COR-L47 (cell line): ENCODE measurements around the gene MCTP1.

Experiments used
- DNase-seq: peaks from one replicate; lab custom pipeline; 2025; lab: John Stamatoyannopoulos, UW

MCTP1 gene

GRCh38 chr5:95075111-95075510 lies 209.8 kb downstream of the MCTP1 start:
- DNase-seq = no peak

- DNase-seq = no peak
Observed at GRCh38 chr5:95072281-95072680, 212.6 kb downstream of the MCTP1 start.

DNA sequence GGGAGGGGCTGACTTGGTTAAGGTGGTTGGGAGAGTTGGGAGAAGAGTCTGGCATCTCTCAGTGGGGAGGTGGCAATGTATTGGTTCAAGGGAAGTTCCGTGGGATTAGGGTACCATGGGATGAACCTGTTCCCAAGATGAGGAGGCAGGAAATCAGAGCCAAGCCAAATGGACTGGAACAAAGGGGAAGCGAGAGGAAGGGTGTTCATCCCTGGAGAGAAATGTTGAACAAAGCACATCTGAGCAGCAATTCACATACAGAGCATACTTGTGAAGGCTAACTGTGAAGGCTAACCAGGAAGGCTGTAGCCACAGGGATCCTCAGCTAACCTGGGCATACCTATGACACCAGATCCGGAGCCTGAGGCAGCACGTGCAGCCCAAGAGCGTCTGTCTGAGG lies 214.0 kb downstream of the MCTP1 start:
- DNase-seq = no peak

DNA sequence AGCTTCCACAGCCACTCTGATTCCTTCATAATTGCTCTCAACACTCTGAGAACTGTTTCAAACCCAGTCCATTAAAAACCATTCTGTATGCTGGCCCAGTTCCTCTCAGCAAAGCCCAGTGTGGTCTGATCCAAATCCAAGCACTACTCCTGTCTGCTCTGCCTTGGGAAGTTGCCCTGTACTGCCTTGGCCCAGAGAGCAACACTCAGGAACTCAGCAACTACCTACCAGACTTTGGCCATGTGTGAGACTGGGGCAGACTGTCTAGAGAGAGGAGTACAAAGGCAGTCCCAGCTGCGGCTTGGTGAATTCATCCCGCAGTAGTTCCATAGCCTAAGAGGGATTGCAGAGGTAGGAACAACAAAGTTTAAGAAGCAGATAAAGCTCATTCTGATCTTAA lies 214.4 kb downstream of the MCTP1 start:
- DNase-seq = no peak

DNA sequence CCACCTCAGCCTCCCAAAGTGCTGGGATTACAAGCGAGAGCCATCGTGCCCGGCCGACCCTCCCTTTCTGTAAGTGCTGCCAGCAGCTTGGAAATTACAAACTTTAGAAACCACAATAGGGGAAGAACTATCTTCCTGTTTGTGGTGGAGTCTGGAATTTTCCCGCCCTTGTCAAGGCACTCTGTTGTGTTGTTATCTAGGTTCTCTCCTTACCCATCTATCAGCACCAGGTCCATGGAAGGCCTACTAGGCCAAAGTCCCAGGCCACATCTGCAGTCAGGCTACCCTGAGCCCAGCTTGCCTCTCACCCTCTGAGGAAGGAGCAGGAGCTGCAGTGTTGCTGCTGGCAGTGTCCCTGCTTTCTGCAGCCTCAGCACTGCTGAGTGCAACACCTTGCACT lies 214.9 kb downstream of the MCTP1 start:
- DNase-seq = no peak

DNA sequence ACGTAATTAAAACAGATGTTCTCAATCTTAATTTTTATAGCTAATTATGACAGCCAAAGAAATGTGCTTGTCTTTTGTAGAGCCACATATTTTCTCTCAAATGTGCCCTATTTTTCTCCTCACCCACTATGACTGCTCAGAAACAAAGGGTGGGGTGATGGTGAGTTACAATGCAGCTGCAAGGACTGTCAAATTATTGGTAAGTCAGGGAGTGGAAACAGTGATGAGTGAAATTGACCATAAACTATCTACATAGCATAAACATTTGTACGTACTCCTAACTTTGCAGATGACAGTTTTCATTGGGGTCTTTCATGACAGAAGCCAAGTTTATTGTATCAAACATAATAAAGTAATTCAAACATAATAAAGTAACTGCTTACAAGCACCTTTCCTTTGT lies 215.9 kb downstream of the MCTP1 start:
- DNase-seq = no peak

DNA sequence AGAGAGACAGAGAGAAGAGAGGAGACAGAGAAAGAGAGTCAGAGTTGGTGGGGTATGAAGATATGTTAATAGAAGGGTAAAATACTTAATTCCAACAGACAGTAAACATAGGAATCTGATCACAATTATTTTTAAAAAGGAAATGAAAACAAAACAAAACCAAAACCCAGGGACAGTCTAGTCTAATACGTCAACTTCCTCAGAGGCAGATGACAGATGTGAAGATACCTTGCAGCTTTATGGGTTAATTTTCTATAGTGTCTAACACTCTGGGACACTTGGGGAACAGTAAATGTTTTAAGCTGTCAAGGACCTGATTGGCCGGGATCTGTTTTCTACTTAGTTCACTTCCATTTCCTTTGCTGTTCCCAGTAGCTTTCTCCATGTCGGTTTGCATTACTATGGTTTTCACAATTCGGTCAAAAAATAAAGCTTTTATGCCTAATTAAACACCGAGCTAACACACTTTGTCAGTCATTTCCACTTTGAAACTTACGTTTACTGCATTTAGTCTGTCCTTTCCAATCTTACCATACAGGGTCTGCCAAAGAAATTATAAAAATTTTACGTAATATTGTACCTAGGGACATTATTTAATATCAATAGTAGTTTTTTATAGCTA lies 216.5 kb downstream of the MCTP1 start:
- no peak for DNase-seq

GRCh38 chr5:95066048-95066447 lies 218.8 kb downstream of the MCTP1 start:
- DNase-seq = no peak

DNA sequence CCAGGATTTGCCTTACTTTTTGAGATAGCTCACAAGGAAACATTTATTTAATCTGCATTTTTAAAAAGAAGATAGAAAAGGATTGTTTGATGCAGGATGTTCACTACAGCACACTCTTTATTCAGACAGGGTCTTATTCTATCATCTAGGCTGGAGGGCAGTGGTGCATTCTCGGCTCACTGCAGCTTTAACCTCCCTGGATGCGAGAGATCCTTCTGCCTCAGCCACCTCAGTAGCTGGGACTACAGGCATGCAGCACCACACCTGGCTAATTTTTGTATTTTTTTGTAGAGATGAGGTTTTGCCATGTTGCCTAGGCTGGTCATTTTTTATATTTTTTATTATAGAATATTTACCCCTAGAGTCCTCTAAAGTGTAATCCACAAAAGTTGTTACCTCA lies 221.4 kb downstream of the MCTP1 start:
- no peak for DNase-seq

DNA sequence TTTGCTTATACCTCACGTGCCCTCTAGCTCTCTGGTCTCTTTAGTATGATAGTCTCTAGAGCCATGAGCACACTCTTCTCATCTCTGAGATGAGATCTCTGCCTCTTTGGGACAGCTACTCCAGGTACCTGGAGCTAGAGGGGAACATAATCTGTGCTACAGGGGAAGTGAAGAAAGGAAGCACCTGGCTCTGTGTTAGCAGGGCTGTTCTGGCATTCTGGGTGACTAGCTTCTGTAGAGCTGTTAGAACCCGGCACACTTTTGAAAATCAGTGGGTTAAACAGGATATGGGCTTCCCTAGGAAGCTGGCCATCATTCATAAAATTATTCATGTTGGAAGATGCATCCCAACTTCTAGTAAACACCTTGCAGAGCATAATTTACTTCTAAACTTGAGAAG lies 224.8 kb downstream of the MCTP1 start:
- DNase-seq = no peak

GRCh38 chr5:95059636-95060035 lies 225.3 kb downstream of the MCTP1 start:
- DNase-seq = no peak

DNA sequence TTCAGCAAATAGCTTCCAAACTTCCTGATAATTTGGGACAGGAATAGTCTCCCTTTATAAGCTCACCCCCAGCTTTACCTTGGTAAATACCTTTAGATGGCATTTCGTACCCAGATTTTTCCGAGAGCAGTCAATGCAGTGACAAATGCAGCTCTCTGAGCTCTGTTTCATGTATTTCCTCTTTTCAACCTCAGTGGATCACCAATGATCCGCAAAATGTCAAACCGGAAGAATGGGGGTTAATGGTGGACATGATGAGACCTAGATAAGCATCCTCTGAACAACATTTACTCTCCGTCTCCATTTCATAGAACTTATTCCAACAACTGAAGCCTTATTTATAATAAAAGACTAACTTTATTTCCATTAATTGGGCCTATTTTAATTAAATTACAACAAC lies 227.3 kb downstream of the MCTP1 start:
- no peak for DNase-seq

DNA sequence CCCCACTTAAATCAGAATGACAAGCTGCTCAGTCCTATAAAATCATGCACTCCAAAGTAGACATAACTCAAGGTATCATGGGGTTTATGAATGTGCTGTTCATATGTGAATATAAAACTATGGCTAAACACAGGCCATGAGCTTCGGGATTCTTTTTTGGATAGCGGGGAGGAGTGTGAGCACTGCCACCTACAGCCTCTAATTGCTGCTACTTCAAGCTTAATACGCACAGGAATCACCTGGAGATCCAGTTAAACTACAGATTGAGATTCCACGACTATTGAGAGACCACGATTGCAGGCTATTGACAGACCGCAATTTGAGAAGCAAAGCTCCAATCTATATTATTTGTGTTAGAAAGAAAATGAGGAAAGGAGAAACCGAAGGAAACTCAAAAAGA lies 231.6 kb downstream of the MCTP1 start:
- DNase-seq = no peak

GRCh38 chr5:95050708-95051107 lies 234.2 kb downstream of the MCTP1 start:
- no peak for DNase-seq

- no peak for DNase-seq
Observed at GRCh38 chr5:95048628-95049027, 236.3 kb downstream of the MCTP1 start.

DNA sequence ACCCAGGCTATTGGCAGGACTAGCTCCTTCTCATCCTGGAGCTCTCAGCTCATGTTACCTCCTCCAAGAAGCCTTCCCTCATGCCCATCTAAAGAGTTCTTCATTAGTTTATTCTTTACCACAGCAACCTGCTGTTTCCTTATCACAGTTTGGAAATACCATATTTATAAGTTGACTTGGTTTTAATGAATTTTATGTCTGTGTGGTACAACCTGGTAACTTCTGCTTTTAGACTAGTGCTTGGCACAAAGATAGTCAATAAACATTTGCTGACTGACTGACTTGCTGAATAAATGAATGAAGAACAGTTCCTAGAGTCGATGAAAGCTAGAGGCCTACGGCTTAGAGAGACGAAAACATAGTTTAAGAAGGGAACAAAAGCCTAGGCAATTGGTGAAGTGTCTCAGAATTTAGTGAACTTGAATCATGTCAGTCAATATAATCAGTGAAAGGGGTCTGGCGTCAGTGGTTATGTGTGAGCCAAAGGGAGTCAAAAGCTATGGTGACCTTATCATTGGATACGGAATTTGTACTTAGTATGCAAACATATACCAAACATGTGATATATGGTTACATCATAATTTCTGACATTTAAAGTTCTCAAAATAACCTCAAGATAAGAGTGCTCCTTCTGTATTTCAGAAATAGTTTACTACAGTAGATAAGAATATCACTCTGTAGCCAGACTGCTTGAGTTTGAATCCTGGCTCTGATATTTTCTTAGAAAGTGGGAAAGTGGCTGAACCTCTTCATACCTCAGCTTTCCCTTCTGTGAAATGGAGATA lies 239.5 kb downstream of the MCTP1 start:
- DNase-seq = no peak

DNA sequence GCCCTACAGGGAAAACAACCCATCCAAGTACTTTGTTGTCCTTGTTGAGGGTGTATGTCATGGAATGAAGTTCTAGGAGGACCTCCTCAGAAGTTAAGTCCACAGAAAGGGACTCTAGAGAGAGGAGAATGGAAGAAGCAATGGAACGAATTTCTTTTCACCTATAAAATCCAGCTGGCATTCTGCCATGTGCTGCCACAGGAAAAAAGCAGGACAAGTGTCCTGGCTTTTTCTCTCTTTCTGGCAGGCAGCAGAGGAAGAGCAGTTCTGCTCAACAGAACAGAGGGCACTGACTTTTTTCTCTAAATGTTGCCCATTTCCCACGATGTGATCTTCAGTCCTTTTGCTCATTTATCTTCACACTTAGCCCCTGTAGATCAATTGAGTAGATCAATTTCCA lies 240.8 kb downstream of the MCTP1 start:
- no peak for DNase-seq

DNA sequence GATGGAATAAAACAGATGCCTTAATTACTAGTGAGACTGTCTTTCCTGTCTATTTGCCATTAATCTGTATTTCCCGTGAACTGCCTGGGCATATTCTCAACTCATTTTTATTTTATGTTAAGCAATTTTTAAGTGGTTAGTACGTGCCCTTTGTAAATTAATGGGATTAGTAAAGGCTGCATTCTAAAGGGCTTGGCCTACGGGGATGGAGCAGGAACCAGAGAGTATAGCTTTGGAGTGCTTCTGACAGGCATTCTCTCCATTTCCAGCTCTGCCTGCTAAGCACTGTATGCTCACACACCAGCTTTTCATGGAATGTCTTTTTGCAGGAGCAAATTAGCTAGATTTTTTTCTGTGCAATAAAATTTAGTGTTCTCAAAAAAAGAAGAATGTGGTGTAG lies 241.2 kb downstream of the MCTP1 start:
- DNase-seq = no peak

DNA sequence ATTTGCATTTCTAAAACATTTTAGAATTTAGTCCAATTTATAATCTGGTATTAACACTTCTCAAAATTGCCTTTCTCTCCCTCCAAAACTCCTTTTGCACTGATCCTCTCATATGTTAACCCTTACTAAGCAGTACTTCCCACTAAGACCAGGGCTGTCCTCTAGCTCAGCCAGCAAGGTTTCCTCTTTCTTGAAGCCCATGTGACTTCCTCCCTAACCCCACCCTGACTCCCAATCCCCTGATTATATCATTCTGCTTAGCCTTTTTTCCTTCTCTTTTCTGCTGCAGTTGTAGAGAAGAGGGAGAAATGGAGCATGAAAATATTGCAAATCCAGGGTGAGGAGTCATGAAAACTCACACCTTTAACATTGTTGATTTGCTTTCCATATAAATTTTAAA lies 241.7 kb downstream of the MCTP1 start:
- no peak for DNase-seq

DNA sequence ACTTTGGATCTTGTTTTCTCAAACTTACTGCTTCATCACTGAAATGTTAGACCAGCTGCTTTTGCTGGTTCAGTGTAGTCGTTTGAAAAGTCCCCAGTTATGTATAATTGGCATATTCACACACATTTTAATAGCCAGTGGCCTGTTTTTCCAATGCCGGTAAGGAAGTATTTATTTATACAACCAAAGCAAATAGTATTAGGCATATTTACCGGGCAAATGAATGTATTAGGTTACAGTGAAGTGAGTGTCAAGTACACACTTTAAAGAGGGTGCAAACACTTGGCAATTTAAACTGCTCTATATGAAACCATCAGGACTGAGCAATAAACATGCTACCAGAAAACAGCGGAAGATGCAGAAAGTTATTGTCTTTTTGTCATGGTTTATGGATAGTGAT lies 242.9 kb downstream of the MCTP1 start:
- DNase-seq = peak; percentile 17

GRCh38 chr5:95035891-95036685 lies 248.8 kb downstream of the MCTP1 start:
- no peak for DNase-seq

DNA sequence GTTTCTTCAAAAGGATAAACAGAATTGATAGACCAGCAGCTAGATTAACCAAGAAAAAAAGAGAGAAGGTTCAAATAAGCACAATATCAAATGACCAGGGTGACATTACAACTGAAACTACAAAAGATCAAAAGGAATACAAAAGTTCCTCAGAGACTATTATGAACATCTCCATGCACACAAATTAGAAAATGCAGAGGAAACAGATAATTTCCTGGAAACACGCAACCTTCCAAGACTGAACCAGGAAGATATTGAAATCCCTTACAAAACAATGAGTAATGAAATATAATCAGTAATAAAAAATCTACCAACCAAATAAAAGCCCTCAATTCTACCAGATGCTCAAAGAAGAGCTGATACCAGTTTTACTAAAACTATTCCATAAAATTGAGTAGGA lies 252.1 kb downstream of the MCTP1 start:
- DNase-seq = no peak
